Progenitor cell of endocrine pancreas (in vitro differentiated cells): ENCODE data around the gene ADAM22. TPM values are rescaled to one million over a fixed set of nuclear protein-coding genes. Genes with fewer than 3 reads are reported as not detected.

Experiments
- DNase-seq: peaks from one replicate; pipeline ENCODE4 v3.0.0; 2021; ENCODE audit warnings: low spot score; ENCODE audit not compliant: unreplicated experiment
- H3K27ac Mint-ChIP-seq: 2 replicates; pipeline ENCODE4 v1.8.0; 2021; ENCODE audit warnings: mild to moderate bottlenecking, moderate library complexity, mixed read lengths
- H3K27me3 Mint-ChIP-seq: 2 replicates; pipeline ENCODE4 v1.8.0; 2021; ENCODE audit warnings: mixed read lengths
- H3K36me3 Mint-ChIP-seq: 2 replicates; pipeline ENCODE4 v1.8.0; 2022; ENCODE audit warnings: mixed read lengths; ENCODE audit not compliant: insufficient read depth
- H3K4me1 Mint-ChIP-seq: 2 replicates; pipeline ENCODE4 v1.8.0; 2021; ENCODE audit warnings: low read depth, mixed read lengths
- H3K4me3 Mint-ChIP-seq: 2 replicates; pipeline ENCODE4 v1.8.0; 2021; ENCODE audit warnings: low read depth, mild to moderate bottlenecking, moderate library complexity, mixed read lengths
- H3K9me3 Mint-ChIP-seq: 2 replicates; pipeline ENCODE4 v1.8.0; 2021; ENCODE audit warnings: low read depth, mixed read lengths
- total RNA-seq: library from RNA; stranded (reverse); gene quantifications from 2 replicates; pipeline ENCODE4 v1.2.1, GENCODE V29; 2021
- TF ChIP-seq, protein P1 (sequence below): fragments of 200-600 bp; sonication (generic); IDR thresholded peaks from one replicate; pipeline ENCODE4 v1.5.0; 2021; ENCODE audit warnings: antibody characterized with exemption, mild to moderate bottlenecking; ENCODE audit not compliant: unreplicated experiment

ADAM22 gene
- total RNA-seq, 1 donor from 2014 or later: 15.8 TPM

DNA sequence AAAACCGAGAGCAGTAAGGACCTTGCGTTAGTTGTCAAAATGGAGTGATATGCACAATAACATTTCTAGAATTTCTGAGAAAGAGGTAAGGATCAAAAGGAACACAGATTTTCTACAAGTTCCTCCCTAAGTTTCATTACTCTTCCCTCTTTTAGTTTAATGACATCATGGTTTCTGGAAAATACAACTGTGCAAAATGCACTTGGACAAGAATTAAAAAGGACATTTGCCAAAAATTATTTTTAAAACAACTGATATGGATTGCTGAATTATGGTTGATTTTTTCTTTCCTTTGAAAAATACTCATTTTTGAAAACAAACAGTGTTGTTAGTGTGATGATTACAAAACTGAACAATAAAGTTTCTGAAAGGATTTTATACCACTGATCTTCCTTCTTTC, 233.7 kb downstream of the ADAM22 start:
- Mint-ChIP-seq H3K9me3 (no peaks in the 10 kb centered on the region), H3K4me3 (no peak overlapping the region), H3K4me1 (no peaks in the 10 kb centered on the region), H3K27me3 (no peaks in the 10 kb centered on the region), H3K36me3 (no peaks in the 10 kb centered on the region), H3K27ac (no peak overlapping the region)
- no peak for DNase-seq
- TF ChIP-seq, protein P1, sequence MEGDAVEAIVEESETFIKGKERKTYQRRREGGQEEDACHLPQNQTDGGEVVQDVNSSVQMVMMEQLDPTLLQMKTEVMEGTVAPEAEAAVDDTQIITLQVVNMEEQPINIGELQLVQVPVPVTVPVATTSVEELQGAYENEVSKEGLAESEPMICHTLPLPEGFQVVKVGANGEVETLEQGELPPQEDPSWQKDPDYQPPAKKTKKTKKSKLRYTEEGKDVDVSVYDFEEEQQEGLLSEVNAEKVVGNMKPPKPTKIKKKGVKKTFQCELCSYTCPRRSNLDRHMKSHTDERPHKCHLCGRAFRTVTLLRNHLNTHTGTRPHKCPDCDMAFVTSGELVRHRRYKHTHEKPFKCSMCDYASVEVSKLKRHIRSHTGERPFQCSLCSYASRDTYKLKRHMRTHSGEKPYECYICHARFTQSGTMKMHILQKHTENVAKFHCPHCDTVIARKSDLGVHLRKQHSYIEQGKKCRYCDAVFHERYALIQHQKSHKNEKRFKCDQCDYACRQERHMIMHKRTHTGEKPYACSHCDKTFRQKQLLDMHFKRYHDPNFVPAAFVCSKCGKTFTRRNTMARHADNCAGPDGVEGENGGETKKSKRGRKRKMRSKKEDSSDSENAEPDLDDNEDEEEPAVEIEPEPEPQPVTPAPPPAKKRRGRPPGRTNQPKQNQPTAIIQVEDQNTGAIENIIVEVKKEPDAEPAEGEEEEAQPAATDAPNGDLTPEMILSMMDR: no peak

DNA sequence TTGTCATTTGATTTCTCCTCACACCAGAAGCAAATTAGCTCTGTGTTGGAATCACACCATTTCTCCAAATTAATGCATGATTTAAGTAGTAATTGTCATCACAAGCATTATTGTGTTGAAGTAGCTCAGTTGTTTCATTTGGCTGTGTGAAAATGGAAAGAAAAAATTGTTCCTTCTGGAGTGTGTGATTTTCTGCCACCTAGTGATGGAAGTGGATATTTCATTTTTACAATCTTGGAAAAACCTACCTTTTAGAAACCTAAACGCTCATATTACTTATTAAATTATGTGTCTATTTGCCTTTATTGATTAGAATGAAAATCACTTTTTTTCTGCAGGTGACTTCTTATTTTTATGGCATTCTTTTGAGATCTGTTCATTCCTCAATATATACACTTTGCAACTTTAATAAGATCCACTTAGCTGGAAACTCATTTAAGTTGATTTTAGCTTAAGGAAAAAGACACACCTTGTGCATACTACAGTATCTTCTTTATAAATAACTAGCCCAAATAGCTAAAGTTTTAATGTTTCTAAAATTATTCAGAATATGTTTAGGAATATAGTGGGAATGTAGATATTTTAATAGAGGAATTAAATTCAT, 235.8 kb downstream of the ADAM22 start:
- TF ChIP-seq, protein P1: peak; percentile 67
- H3K4me1 Mint-ChIP-seq: no peaks in the 10 kb centered on the region
- H3K27ac Mint-ChIP-seq: no peak overlapping the region
- no peaks in the 10 kb centered on the region for H3K36me3 Mint-ChIP-seq
- DNase-seq: no peak
- no peaks in the 10 kb centered on the region for H3K9me3 Mint-ChIP-seq
- H3K4me3 Mint-ChIP-seq: no peak overlapping the region
- H3K27me3 Mint-ChIP-seq: no peaks in the 10 kb centered on the region

DNA sequence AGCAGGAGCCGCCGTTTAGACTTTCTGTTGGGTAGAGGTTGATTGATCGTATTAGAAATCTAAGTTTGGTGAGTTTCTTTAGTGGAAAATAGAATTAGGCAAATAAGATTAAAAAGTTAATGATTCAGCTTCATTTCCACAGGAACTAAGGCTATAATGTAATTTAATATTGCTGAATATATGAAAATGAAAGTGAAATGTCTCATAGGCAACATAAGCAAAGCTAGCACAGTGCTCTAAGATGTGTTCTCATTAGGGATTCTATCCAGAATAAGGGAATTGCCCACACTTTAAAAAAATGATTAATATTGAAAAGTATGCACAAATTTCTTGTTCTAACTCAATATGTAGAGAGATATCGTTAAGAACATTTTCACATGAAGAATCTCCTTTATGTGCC, 238.8 kb downstream of the ADAM22 start:
- H3K36me3 Mint-ChIP-seq: no peaks in the 10 kb centered on the region
- TF ChIP-seq, protein P1: no peak
- H3K4me1 Mint-ChIP-seq: no peaks in the 10 kb centered on the region
- no peak overlapping the region for H3K4me3 Mint-ChIP-seq
- H3K27me3 Mint-ChIP-seq: no peaks in the 10 kb centered on the region
- H3K27ac Mint-ChIP-seq: no peak overlapping the region
- no peak for DNase-seq
- H3K9me3 Mint-ChIP-seq: no peaks in the 10 kb centered on the region

DNA sequence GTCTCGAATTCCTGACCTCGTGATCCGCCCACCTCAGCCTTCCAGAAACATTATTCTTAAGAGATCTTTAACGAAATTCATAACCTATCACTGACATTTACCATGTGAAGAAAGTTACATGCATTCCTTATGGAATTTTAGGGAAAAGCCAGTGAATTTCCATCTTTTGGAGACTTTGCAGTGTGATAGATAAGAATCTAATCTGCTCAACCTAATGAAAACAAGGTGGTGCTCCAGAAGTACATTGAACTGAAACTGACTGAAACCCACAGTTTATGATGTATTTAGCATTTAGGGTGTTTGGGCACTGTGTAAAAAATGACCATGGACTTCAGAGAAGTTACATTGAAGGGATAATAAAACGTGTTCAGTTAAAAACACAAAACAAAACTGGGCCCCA, 242.1 kb downstream of the ADAM22 start:
- Mint-ChIP-seq H3K4me3 (no peak overlapping the region), H3K4me1 (no peaks in the 10 kb centered on the region), H3K9me3 (no peaks in the 10 kb centered on the region), H3K27me3 (no peaks in the 10 kb centered on the region), H3K36me3 (no peaks in the 10 kb centered on the region), H3K27ac (no peak overlapping the region)
- no peak for DNase-seq
- TF ChIP-seq, protein P1: no peak

DNA sequence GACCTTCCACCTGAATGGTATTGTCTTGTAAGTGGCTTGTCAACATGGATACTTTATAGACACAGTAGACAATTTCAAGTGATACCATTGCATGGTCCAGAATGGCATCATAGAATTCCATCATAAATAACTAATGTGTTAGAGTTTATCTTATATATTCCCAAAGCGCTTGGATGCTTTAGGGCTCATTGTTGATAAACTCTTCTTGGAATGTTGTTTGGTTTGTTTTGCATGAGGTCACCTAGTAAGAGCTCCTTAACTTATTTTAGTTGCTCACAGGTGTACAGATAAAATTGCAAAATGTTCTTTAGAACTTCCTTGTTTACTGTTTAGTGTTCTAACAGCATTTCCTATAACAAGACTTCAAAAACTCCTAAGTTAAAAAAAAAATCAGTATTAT, 249.0 kb downstream of the ADAM22 start:
- Mint-ChIP-seq H3K4me1 (no peaks in the 10 kb centered on the region), H3K27me3 (no peaks in the 10 kb centered on the region), H3K27ac (no peak overlapping the region), H3K9me3 (peaks cover 4% of the 10 kb centered on the region), H3K4me3 (no peak overlapping the region), H3K36me3 (peaks cover 10% of the 10 kb centered on the region)
- TF ChIP-seq, protein P1: no peak
- DNase-seq: no peak
